Activated T-cell treated with anti-CD3 and anti-CD28 coated beads, Interleukin-2, amount 50 U/mL, for 4 hours (primary cell): ENCODE data around the gene ZNF827. TPM values are rescaled to one million over a fixed set of nuclear protein-coding genes. Genes with fewer than 3 reads are reported as not detected.

Experiments used
- ATAC-seq, 2 donors: fragments of 200-7000 bp; cut with Tn5 transposase; one replicate each; pipeline ENCODE4 v1.10.0; 2021
- DNase-seq: peaks from one replicate; pipeline ENCODE4 v3.0.0-alpha.2; 2020
- H3K27me3 Mint-ChIP-seq: one replicate; pipeline ENCODE4 v1.8.0; 2021; ENCODE audit warnings: low read depth, mixed read lengths
- H3K36me3 Mint-ChIP-seq: one replicate; pipeline ENCODE4 v1.8.0; 2022; ENCODE audit warnings: mixed read lengths; ENCODE audit not compliant: insufficient read depth
- H3K4me1 Mint-ChIP-seq: one replicate; pipeline ENCODE4 v1.8.0; 2021; ENCODE audit warnings: low read depth, mixed read lengths
- H3K4me3 Mint-ChIP-seq: one replicate; pipeline ENCODE4 v1.8.0; 2021; ENCODE audit warnings: mild to moderate bottlenecking, moderate library complexity, mixed read lengths
- H3K9me3 Mint-ChIP-seq: one replicate; pipeline ENCODE4 v1.8.0; 2021; ENCODE audit warnings: mixed read lengths
- total RNA-seq, 3 donors: library from RNA; stranded (reverse); gene quantifications; one replicate each; pipeline ENCODE4 v1.2.1, GENCODE V29; 2021

ZNF827 gene
- total RNA-seq, 3 donors from 2014 or later, result 22.8 to 35.2 (median 25.1) TPM

DNA sequence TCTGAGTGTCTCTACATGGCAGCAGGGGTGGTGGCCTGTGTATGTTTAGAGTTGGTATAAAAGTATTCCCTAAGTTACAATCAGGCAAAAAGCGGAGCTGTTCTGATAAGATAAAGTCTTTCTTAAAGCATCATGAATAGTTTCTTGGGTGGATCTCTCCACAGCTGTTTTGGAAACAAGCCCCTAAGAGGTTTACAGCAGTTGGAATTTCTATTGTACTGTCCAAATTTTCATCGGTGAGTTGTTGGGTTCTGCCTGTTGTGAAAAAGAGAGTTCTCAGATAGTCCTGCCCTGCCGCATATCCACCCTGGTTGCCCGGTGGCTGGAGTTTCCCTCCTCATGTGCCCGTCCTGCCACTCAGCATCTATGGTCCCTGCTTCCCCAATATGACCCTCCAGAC, 208.6 kb downstream of the ZNF827 start:
- Mint-ChIP-seq H3K36me3 (no peaks in the 10 kb centered on the region), H3K4me1 (peaks cover 17% of the 10 kb centered on the region), H3K9me3 (no peaks in the 10 kb centered on the region), H3K27me3 (peaks cover 4% of the 10 kb centered on the region), H3K4me3 (no peak overlapping the region)
- ATAC-seq (no peak), DNase-seq (no peak)

DNA sequence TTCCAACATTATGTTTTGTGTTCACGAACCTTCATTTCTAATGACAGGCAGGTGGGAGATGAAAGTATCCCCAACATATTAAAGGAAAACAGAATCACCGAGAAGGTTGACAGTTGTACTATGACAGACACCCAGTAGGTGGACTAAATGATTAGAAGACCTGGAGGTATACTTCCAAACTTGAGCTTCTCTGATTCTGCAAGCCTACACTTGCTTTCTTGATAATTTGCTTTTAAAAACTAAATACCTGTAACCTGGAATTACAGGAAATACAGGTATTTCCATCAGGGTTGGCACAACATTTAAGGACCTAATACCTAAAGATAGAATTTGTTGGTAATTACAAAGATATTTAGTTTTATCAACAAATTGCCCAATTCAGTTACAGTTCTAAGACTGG, 215.3 kb downstream of the ZNF827 start:
- Mint-ChIP-seq H3K4me3 (no peak overlapping the region), H3K27me3 (peaks cover 1% of the 10 kb centered on the region), H3K9me3 (no peaks in the 10 kb centered on the region), H3K36me3 (no peaks in the 10 kb centered on the region), H3K4me1 (peaks cover 13% of the 10 kb centered on the region)
- ATAC-seq, result no peak
- DNase-seq, result no peak

DNA sequence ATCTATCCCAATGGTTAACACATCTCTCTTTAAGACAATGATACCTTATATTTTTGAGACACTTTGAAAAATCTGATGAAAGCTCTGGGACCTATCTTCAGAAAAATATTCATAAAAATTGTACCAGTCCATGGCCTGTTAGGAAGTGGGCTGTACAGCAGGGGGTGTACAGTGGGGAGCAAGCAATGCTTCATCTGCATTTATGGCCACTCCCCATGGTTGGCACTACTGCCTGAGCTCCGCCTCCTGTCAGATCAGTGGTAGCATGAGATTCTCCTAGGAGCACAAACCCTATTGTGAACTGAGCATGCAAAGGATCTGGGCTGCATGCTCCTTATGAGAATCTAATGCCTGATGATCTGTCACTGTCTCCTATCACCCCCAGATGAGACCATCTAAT, 216.1 kb downstream of the ZNF827 start:
- DNase-seq (no peak), ATAC-seq (no peak)
- Mint-ChIP-seq H3K4me1 (peaks cover 13% of the 10 kb centered on the region), H3K4me3 (no peak overlapping the region), H3K36me3 (no peaks in the 10 kb centered on the region), H3K9me3 (no peaks in the 10 kb centered on the region), H3K27me3 (peaks cover 1% of the 10 kb centered on the region)

DNA sequence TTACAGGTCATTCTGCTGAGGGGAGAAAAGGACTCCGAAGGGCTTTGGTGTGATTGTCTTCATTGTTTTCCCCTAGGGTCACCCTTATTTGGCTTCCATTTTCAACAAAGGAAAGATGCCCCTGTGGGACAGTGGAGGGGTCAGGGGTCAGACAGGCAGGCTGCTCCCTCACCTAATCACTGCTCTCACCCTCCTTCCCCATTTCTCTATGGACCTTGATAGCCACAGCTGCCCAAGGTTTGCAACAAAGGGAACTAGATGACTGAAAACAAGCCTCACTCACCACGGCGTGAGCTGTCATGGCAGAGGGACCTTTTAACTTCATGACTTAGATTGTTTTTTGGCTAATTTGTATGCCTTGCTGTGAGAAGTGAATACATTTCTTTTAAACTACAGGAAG, 218.0 kb downstream of the ZNF827 start:
- Mint-ChIP-seq H3K36me3 (no peaks in the 10 kb centered on the region), H3K9me3 (no peaks in the 10 kb centered on the region), H3K4me3 (no peak overlapping the region), H3K27me3 (peaks cover 6% of the 10 kb centered on the region), H3K4me1 (peaks cover 13% of the 10 kb centered on the region)
- DNase-seq, result no peak
- peak in 1 of 2 donors; percentile 7 for ATAC-seq

DNA sequence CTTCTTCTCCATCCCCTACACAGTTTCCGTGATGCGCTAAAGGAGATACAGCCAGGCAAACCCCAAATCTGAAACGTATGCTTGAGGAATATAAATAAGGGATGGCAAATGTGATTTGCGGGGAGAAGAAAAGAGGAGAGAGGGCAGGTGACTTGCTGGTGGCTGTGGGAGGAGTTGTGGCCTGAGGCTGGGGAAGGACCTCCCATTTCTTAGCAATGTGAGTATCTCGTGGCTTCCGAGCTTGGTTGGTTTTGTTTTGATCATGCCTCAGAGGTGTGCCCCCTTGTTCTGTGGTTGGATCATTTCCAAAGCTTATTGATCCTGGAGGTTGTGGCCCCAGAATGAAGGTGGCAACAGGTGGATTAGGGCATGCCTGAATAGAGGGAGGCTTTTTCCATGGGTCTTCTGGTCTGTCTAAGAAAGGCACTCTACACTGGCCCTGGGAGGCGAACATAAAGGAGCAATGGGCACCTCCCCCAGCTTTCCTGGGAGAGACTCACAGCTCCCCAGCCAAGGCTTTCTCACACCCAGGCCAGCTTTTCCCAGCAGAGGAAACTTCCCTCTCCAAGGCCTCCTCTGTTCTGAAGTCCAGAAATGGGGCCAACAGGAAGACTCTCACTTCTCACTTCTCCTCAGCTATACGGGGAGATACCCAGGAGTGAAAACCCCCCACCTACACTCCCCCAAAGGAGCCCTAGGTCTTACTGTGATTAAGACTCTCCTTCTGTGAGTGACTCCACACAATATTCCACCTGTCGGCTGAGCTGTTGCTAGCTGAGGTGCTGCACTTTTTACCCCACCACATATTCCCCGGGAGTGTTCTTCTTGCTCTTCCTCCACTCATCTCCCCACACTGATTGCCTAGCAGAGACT, 218.6 kb downstream of the ZNF827 start:
- H3K4me1 Mint-ChIP-seq, result peaks cover 13% of the 10 kb centered on the region
- no peaks in the 10 kb centered on the region for H3K9me3 Mint-ChIP-seq
- DNase-seq, result no peak
- H3K27me3 Mint-ChIP-seq, result peaks cover 6% of the 10 kb centered on the region
- peak overlapping the region; percentile 34 for H3K4me3 Mint-ChIP-seq
- peak; percentile 91 to 92 for ATAC-seq
- no peaks in the 10 kb centered on the region for H3K36me3 Mint-ChIP-seq

DNA sequence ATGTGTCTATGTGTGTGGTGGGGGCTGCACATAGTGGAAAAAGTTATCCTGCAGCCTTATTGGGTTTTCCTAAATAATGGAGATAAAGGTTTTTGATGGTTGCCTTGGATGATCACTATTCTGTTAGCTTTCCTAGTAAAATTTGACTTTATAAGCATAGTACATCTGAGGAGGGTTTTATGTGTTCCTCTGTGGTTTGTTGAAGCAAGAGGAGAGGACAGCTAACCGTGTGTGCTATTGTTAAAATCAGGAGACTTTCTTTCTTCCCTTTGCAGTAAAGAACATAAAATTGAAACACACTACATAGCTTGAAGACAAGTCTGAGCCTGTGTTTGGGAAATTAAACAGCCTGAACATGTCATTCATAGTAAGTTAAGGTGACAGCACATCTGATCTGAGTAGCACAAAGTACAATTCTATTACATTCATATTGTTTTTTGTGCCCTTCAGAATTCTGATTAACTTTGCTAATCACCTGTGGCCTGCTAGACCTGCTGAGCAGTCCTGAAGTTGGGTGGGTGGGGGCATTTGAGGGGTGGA, 221.9 kb downstream of the ZNF827 start:
- Mint-ChIP-seq H3K9me3 (no peaks in the 10 kb centered on the region), H3K27me3 (peaks cover 6% of the 10 kb centered on the region), H3K36me3 (no peaks in the 10 kb centered on the region), H3K4me3 (no peak overlapping the region), H3K4me1 (peaks cover 13% of the 10 kb centered on the region)
- DNase-seq (no peak), ATAC-seq (no peak)

DNA sequence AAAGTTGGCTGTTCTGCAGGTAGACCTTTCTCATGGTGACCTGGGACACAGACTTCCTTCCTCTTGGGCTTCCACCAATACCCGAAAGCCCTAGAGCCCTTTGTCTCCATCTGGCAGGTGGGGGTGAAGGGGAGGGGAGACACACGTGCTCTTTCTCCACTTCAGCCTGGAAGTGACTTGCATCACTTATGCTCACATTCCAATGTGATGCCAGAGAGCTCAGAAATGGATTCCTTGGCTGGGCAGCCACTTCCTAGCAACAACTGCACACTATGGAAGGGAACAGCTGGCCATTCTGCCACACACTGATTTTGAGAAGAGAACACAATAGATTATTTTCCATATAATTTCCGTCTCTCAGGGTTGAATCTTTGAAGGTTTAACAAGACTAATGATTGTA, 222.4 kb downstream of the ZNF827 start:
- H3K27me3 Mint-ChIP-seq, result peaks cover 6% of the 10 kb centered on the region
- H3K36me3 Mint-ChIP-seq, result no peaks in the 10 kb centered on the region
- H3K4me3 Mint-ChIP-seq, result no peak overlapping the region
- peaks cover 5% of the 10 kb centered on the region for H3K9me3 Mint-ChIP-seq
- peaks cover 13% of the 10 kb centered on the region for H3K4me1 Mint-ChIP-seq
- ATAC-seq (no peak), DNase-seq (no peak)

DNA sequence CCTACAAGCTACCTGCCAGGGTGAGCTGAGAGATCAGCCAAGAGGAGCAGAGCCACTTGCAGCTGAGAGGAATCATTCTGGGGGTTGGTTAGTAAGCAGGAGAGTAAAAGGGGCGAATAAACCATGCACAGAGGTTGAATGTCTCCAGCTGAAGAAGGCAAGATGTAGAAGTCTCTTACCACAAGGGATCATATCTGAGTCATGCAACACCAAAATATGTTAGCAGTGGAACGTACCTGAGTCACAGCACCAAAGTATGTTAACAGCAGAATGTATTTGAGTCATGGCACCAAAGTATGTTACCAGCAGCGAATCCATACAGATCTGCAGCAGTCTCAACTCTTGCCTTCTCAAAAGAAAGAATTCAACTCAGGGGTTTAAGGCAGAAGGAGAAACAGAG, 228.8 kb downstream of the ZNF827 start:
- H3K36me3 Mint-ChIP-seq, result peaks cover 2% of the 10 kb centered on the region

DNA sequence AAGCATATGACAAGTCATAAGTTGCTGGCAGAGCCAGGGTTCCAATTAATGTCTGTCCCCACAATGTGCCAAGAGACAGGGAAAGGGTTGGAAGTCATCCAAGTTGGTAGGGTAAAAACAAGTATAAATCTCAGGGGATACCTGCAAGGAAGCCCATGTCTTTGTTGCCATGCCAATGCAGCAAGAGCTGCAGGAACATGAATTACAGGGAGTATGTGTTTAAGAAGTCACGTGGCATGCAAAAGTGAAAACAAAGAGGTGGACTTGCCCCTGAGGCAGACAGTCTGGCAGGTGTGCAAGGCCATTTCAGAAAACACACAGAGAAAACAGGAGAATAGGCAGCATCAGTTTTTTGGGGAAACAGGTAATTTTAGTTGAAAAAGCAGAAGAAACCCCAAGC, 229.3 kb downstream of the ZNF827 start:
- Mint-ChIP-seq H3K4me1 (peaks cover 2% of the 10 kb centered on the region), H3K4me3 (no peak overlapping the region), H3K9me3 (peaks cover 7% of the 10 kb centered on the region), H3K27me3 (peaks cover 2% of the 10 kb centered on the region), H3K36me3 (peaks cover 2% of the 10 kb centered on the region)
- DNase-seq (no peak), ATAC-seq (no peak)

More for the DNA sequence above, 228.8 kb downstream of the ZNF827 start:
- peaks cover 2% of the 10 kb centered on the region for H3K27me3 Mint-ChIP-seq
- DNase-seq (no peak), ATAC-seq (peak; percentile 97 to 98)
- H3K9me3 Mint-ChIP-seq, result peaks cover 7% of the 10 kb centered on the region
- H3K4me3 Mint-ChIP-seq, result no peak overlapping the region
- H3K4me1 Mint-ChIP-seq, result peaks cover 2% of the 10 kb centered on the region

Other genes starting within 250 kb of the ZNF827 start
- 10 to 100 TPM; 80.2 to 98.9 (median 85.6) TPM for gene LSM6, start 236.9 kb upstream of the ZNF827 start, total RNA-seq